ENCODE results near the gene COL7A1.
"Not testable (repeated sequence)": the region's sequence is repeated elsewhere in the genome, so short reads cannot be mapped to it uniquely, and the experiment has no call there.

COL7A1 gene

GRCh38 chr3:48546203-48546829, 48.8 kb downstream of the COL7A1 start:
- DNase-seq (ENCODE audit: low read depth in 2 of 3, low spot score in 1 of 3): no peak

- no peak for DNase-seq (ENCODE audit: low read depth in 2 of 3, low spot score in 1 of 3)
Measured at GRCh38 chr3:48544141-48544540, 51.0 kb downstream of the COL7A1 start.

- DNase-seq (ENCODE audit: low read depth in 2 of 3, low spot score in 1 of 3): no peak
Measured at GRCh38 chr3:48543271-48543866, 51.8 kb downstream of the COL7A1 start.

- DNase-seq (ENCODE audit: low read depth in 2 of 3, low spot score in 1 of 3): no peak
Measured at GRCh38 chr3:48538451-48538850, 56.7 kb downstream of the COL7A1 start.

- DNase-seq (ENCODE audit: low read depth in 2 of 3, low spot score in 1 of 3): no peak
Measured at GRCh38 chr3:48536785-48537184, 58.3 kb downstream of the COL7A1 start.

- no peak for DNase-seq (ENCODE audit: low read depth in 2 of 3, low spot score in 1 of 3)
Measured at GRCh38 chr3:48536116-48536515, 59.0 kb downstream of the COL7A1 start.

GRCh38 chr3:48535578-48535977, 59.6 kb downstream of the COL7A1 start:
- DNase-seq (ENCODE audit: low read depth in 2 of 3, low spot score in 1 of 3): no peak

GRCh38 chr3:48532977-48533337, 62.2 kb downstream of the COL7A1 start:
- no peak for DNase-seq (ENCODE audit: low read depth in 2 of 3, low spot score in 1 of 3)

GRCh38 chr3:48532271-48532976, 62.7 kb downstream of the COL7A1 start:
- DNase-seq (ENCODE audit: low read depth in 2 of 3, low spot score in 1 of 3): no peak

- DNase-seq (ENCODE audit: low read depth in 2 of 3, low spot score in 1 of 3): not testable (repeated sequence)
Measured at GRCh38 chr3:48530701-48531100, 64.4 kb downstream of the COL7A1 start.

- no peak for DNase-seq (ENCODE audit: low read depth in 2 of 3, low spot score in 1 of 3)
Measured at GRCh38 chr3:48528754-48529153, 66.4 kb downstream of the COL7A1 start.

GRCh38 chr3:48528048-48528447, 67.1 kb downstream of the COL7A1 start:
- no peak for DNase-seq (ENCODE audit: low read depth in 2 of 3, low spot score in 1 of 3)

- DNase-seq (ENCODE audit: low read depth in 2 of 3, low spot score in 1 of 3): no peak
Measured at GRCh38 chr3:48524970-48525369, 70.2 kb downstream of the COL7A1 start.

- DNase-seq (ENCODE audit: low read depth in 2 of 3, low spot score in 1 of 3): no peak
Measured at GRCh38 chr3:48521635-48522034, 73.5 kb downstream of the COL7A1 start.

- DNase-seq (ENCODE audit: low read depth in 2 of 3, low spot score in 1 of 3): no peak
Measured at GRCh38 chr3:48519277-48519643, 75.9 kb downstream of the COL7A1 start.

GRCh38 chr3:48518638-48519276, 76.4 kb downstream of the COL7A1 start:
- DNase-seq (ENCODE audit: low read depth in 2 of 3, low spot score in 1 of 3): no peak

- no peak for DNase-seq (ENCODE audit: low read depth in 2 of 3, low spot score in 1 of 3)
Measured at GRCh38 chr3:48518069-48518468, 77.1 kb downstream of the COL7A1 start.

GRCh38 chr3:48516571-48516970, 78.6 kb downstream of the COL7A1 start:
- DNase-seq (ENCODE audit: low read depth in 2 of 3, low spot score in 1 of 3): no peak

GRCh38 chr3:48514431-48515227, 80.5 kb downstream of the COL7A1 start:
- DNase-seq (ENCODE audit: low read depth in 2 of 3, low spot score in 1 of 3): no peak

All from stimulated activated CD4-positive, alpha-beta T cell treated with anti-CD3 and anti-CD28 coated beads, Interleukin-12 subunit alpha, Interleukin-12 subunit beta, amount 100 ng/mL, for 48 hours (primary cell).